Adrenal gland (tissue), 12 donors: Measurements from ENCODE around the gene JAK2. TPM values are rescaled to one million over a fixed set of nuclear protein-coding genes. Genes with fewer than 3 reads are reported as not detected.

ENCODE experiments used
- DNase-seq, 7 donors: peaks; one replicate each; pipeline ENCODE4 v3.0.0-alpha.2; 2019 to 2020
- H3K27ac ChIP-seq, 5 donors: fragments of 200-600 bp; sonication (generic) in 4 of 5; 1 replicate in 3 of 5; 2 replicates in 2 of 5; pipeline versions ENCODE4 v1.5.1 to v1.8.0; 2016 to 2020; ENCODE audit warnings: mild to moderate bottlenecking in 1 of 5
- H3K27me3 ChIP-seq: fragments of 200-600 bp; 2 replicates; pipeline ENCODE4 v1.8.0; 2021
- H3K36me3 ChIP-seq, 2 donors: fragments of 200-600 bp; replicated peaks in 1 of 2; 1 replicate in 1 of 2; 2 replicates in 1 of 2; pipeline versions ENCODE4 v1.5.1 to v1.8.0; 2018 to 2022
- H3K4me1 ChIP-seq, 2 donors: fragments of 200-600 bp; replicated peaks in 1 of 2; 1 replicate in 1 of 2; 2 replicates in 1 of 2; pipeline versions ENCODE4 v1.5.1 to v1.8.0; 2018 to 2021
- H3K4me3 ChIP-seq, 4 donors: fragments of 200-600 bp; sonication (generic) in 3 of 4; one replicate each; pipeline ENCODE4 v1.5.1; 2016 to 2018
- H3K9me3 ChIP-seq, 3 donors: fragments of 200-600 bp; sonication (generic) in 1 of 3; replicated peaks in 1 of 3; 1 replicate in 2 of 3; 2 replicates in 1 of 3; pipeline versions ENCODE4 v1.5.1 to v1.8.0; 2016 to 2021
- CTCF ChIP-seq, 6 experiments: fragments of 450-650 bp in 4 of 6; fragments of 200-600 bp in 2 of 6; sonication (generic) in 1 of 6; IDR thresholded peaks; 1 replicate in 5 of 6; 2 replicates in 1 of 6; pipeline versions ENCODE4 v1.5.1 to v1.8.0; 2016 to 2021; ENCODE audit warnings: antibody characterized with exemption in 6 of 6, mild to moderate bottlenecking in 2 of 6, moderate library complexity in 1 of 6
- POLR2A ChIP-seq, 2 donors: fragments of 450-650 bp; IDR thresholded peaks; one replicate each; pipeline ENCODE4 v1.6.1; 2017; ENCODE audit warnings: antibody characterized with exemption in 2 of 2, mild to moderate bottlenecking in 2 of 2, moderate library complexity in 1 of 2
- WGBS, 4 donors: extraction: QIAGEN DNeasy Blood & Tissue Kit in 2 of 4; methylation state at CpG; one replicate each; pipeline versions ENCODE4 v1.1.5 to v1.1.7; 2013 to 2017; 5-methylcytosine and 5-hydroxymethylcytosine counted together
- intact Hi-C, 2 donors: fragments of 100-400 bp; cut with DNase I; formaldehyde crosslinking; loops; one replicate each; pipeline versions ENCODE4 v1.14.1 to v1.15.0; 2022 to 2023
- polyA plus RNA-seq, 3 donors: library from polyadenylated mRNA; stranded (reverse); fragments of 200-250 nt in 2 of 3; fragments of 350-450 nt in 1 of 3; fragmentation: Illumina TruSeq in 1 of 3; extraction: RNeasy Lipid Tissue Mini Kit (QIAGEN cat#74804) in 1 of 3; gene quantifications; one replicate each; pipeline ENCODE4 v1.2.3, GENCODE V29; 2013 to 2014
- total RNA-seq, 9 donors: library from RNA; depleted of rRNA in 4 of 9; stranded (reverse); fragments of >200 nt in 4 of 9; fragments of 120-200 nt in 1 of 9; fragmentation: NEBNext Ultra II Directional in 1 of 9; extraction: Animal tissue kit (Norgen Biotek cat#: 25700) in 1 of 9; gene quantifications; one replicate each; pipeline versions ENCODE4 v1.1.0 to v1.2.4, GENCODE V29; 2013 to 2023
- donor health status: healthy with polysubstance abuse.
- donor health status: Bipolar disorder and iron deficiency.
- donor health status: DM: yes; HTN: yes; CAD: no.
- donor health status: DM: no; HTN: no; CAD: no.
- donor health status: DM: no; HTN: no; CAD: no.
- donor health status: DM: yes; HTN: yes; CAD: no.

JAK2 gene
- total and polyA plus RNA-seq, 12 donors = 3.5 to 21.0 (median 12.5) TPM

GRCh38 chr9:5041390-5042115, 56.5 kb downstream of the JAK2 start:
- Histone ChIP-seq H3K9me3 (no peaks in the 10 kb centered on the region), H3K27ac (no peak overlapping the region), H3K4me1 (no peaks in the 10 kb centered on the region), H3K36me3 (peaks cover 0 to 10% of the 10 kb centered on the region in 2 donors), H3K4me3 (no peak overlapping the region), H3K27me3 (no peaks in the 10 kb centered on the region)
- no peak for DNase-seq
- no peak for TF ChIP-seq POLR2A (IDR thresholded peaks at IDR 0.05)
- TF ChIP-seq CTCF (IDR thresholded peaks at IDR 0.05) = no peak
- 98% methylated on average over 43 to 48 of the region's 48 CpGs for WGBS, 4 donors
- intact Hi-C loops = no loop called here

- H3K36me3 ChIP-seq = peaks cover 0 to 10% of the 10 kb centered on the region in 2 donors
- TF ChIP-seq POLR2A (IDR thresholded peaks at IDR 0.05) (no peak), CTCF (IDR thresholded peaks at IDR 0.05) (no peak)
- no peak for DNase-seq
- no peaks in the 10 kb centered on the region for H3K9me3 ChIP-seq
- no peak overlapping the region for H3K27ac ChIP-seq
- 72 to 93% (median 76%) methylated on average over 8 to 30 of the region's 30 CpGs for WGBS, 4 donors
- H3K27me3 ChIP-seq = no peaks in the 10 kb centered on the region
- intact Hi-C loops = no loop called here
- no peaks in the 10 kb centered on the region for H3K4me1 ChIP-seq
- no peak overlapping the region for H3K4me3 ChIP-seq
Measured at GRCh38 chr9:5042661-5043178, 57.6 kb downstream of the JAK2 start.

GRCh38 chr9:5043381-5043780, 58.3 kb downstream of the JAK2 start:
- intact Hi-C loops = no loop called here

GRCh38 chr9:5044160-5044559, 59.1 kb downstream of the JAK2 start:
- Histone ChIP-seq H3K4me1 (no peaks in the 10 kb centered on the region), H3K4me3 (no peak overlapping the region), H3K27me3 (no peaks in the 10 kb centered on the region), H3K9me3 (no peaks in the 10 kb centered on the region), H3K27ac (no peak overlapping the region), H3K36me3 (peaks cover 0 to 10% of the 10 kb centered on the region in 2 donors)
- DNase-seq = no peak
- 82 to 90% (median 84%) methylated on average over 4 of the region's 4 CpGs for WGBS, 4 donors
- intact Hi-C loops = no loop called here
- no peak for TF ChIP-seq POLR2A (IDR thresholded peaks at IDR 0.05)
- no peak for TF ChIP-seq CTCF (IDR thresholded peaks at IDR 0.05)

More at GRCh38 chr9:5043381-5043780, 58.3 kb downstream of the JAK2 start:
- no peak overlapping the region for H3K27ac ChIP-seq
- no peak for TF ChIP-seq CTCF (IDR thresholded peaks at IDR 0.05)
- no peak for TF ChIP-seq POLR2A (IDR thresholded peaks at IDR 0.05)
- peaks cover 0 to 10% of the 10 kb centered on the region in 2 donors for H3K36me3 ChIP-seq
- DNase-seq = no peak
- H3K27me3 ChIP-seq = no peaks in the 10 kb centered on the region
- no peaks in the 10 kb centered on the region for H3K9me3 ChIP-seq
- H3K4me1 ChIP-seq = no peaks in the 10 kb centered on the region
- 85 to 94% (median 93%) methylated on average over 3 of the region's 3 CpGs for WGBS, 4 donors
- H3K4me3 ChIP-seq = no peak overlapping the region
